ENCODE results near the gene TRPM1.

GRCh38 chr15:31086344-31086743 lies 15.2 kb downstream of the TRPM1 start:
- TF ChIP-seq, protein P1, sequence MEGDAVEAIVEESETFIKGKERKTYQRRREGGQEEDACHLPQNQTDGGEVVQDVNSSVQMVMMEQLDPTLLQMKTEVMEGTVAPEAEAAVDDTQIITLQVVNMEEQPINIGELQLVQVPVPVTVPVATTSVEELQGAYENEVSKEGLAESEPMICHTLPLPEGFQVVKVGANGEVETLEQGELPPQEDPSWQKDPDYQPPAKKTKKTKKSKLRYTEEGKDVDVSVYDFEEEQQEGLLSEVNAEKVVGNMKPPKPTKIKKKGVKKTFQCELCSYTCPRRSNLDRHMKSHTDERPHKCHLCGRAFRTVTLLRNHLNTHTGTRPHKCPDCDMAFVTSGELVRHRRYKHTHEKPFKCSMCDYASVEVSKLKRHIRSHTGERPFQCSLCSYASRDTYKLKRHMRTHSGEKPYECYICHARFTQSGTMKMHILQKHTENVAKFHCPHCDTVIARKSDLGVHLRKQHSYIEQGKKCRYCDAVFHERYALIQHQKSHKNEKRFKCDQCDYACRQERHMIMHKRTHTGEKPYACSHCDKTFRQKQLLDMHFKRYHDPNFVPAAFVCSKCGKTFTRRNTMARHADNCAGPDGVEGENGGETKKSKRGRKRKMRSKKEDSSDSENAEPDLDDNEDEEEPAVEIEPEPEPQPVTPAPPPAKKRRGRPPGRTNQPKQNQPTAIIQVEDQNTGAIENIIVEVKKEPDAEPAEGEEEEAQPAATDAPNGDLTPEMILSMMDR (IDR thresholded peaks at IDR 0.05), result no peak
- TF ChIP-seq POLR2A (IDR thresholded peaks at IDR 0.05) (no peak), POLR2AphosphoS5 (IDR thresholded peaks at IDR 0.05) (no peak), EP300 (IDR thresholded peaks at IDR 0.05) (no peak)
